ENCODE results near the gene PARD6A. TPM values are rescaled to one million over a fixed set of nuclear protein-coding genes. Genes with fewer than 3 reads are reported as not detected.

The PARD6A gene
- total and polyA plus RNA-seq, 2 experiments from 2014 or later: 0.58 to 0.97 TPM

GRCh38 chr16:67654403-67654911 lies 6.3 kb upstream of the PARD6A start:
- in situ Hi-C loops (cut with MboI): no loop called here
- H3K4me3 ChIP-seq: no peak overlapping the region
- no peaks in the 10 kb centered on the region for H3F3A ChIP-seq (ENCODE audit: insufficient read depth)
- no peak overlapping the region for H3K4me2 ChIP-seq (ENCODE audit: unreplicated experiment)
- no peak for DNase-seq
- H3K9me2 ChIP-seq (ENCODE audit: insufficient read depth): no peaks in the 10 kb centered on the region
- 59 to 60% methylated on average over 30 of the region's 30 CpGs for WGBS, 2 experiments (ENCODE audit: low coverage in 1 of 2, low lambda C conversion rate in 2 of 2, missing lambda C conversion rate in 2 of 2)
- no peaks in the 10 kb centered on the region for H4K20me1 ChIP-seq (ENCODE audit: insufficient read depth)
- no peak overlapping the region for H3K27ac ChIP-seq
- H2AFZ ChIP-seq: no peak overlapping the region
- no peaks in the 10 kb centered on the region for H3K36me3 ChIP-seq (ENCODE audit: low read depth)
- peaks cover 22% of the 10 kb centered on the region for H3K27me3 ChIP-seq (replicated peaks; ENCODE audit: insufficient read depth)
- no peak overlapping the region for H3K9ac ChIP-seq
- peaks cover 12% of the 10 kb centered on the region for H3K79me2 ChIP-seq (ENCODE audit: insufficient read depth)
- no peaks in the 10 kb centered on the region for H3K9me3 ChIP-seq (ENCODE audit: low read depth)
- TF ChIP-seq EZH2 (IDR thresholded peaks at IDR 0.05; ENCODE audit: insufficient read depth, poor library complexity, severe bottlenecking): no peak
- TF ChIP-seq EZH2phosphoT487 (IDR thresholded peaks at IDR 0.05; ENCODE audit: insufficient read depth, low read depth): no peak
- no peaks in the 10 kb centered on the region for H3K4me1 ChIP-seq (ENCODE audit: insufficient read depth)

- TF ChIP-seq EZH2phosphoT487 (IDR thresholded peaks at IDR 0.05; ENCODE audit: insufficient read depth, low read depth) (no peak), EZH2 (IDR thresholded peaks at IDR 0.05; ENCODE audit: insufficient read depth, poor library complexity, severe bottlenecking) (no peak)
- Histone ChIP-seq H3K4me2 (ENCODE audit: unreplicated experiment) (no peak overlapping the region), H3K27me3 (replicated peaks; ENCODE audit: insufficient read depth) (peaks cover 16% of the 10 kb centered on the region), H2AFZ (no peak overlapping the region), H3K4me3 (no peak overlapping the region), H3K9ac (no peak overlapping the region), H4K20me1 (ENCODE audit: insufficient read depth) (no peaks in the 10 kb centered on the region), H3K9me3 (ENCODE audit: low read depth) (no peaks in the 10 kb centered on the region), H3K36me3 (ENCODE audit: low read depth) (no peaks in the 10 kb centered on the region), H3K4me1 (ENCODE audit: insufficient read depth) (no peaks in the 10 kb centered on the region), H3K27ac (no peak overlapping the region), H3K79me2 (ENCODE audit: insufficient read depth) (peaks cover 12% of the 10 kb centered on the region), H3F3A (ENCODE audit: insufficient read depth) (no peaks in the 10 kb centered on the region), H3K9me2 (ENCODE audit: insufficient read depth) (no peaks in the 10 kb centered on the region)
- DNase-seq: no peak
- in situ Hi-C loops (cut with MboI): no loop called here
- 67 to 69% methylated on average over 4 of the region's 4 CpGs for WGBS, 2 experiments (ENCODE audit: low coverage in 1 of 2, low lambda C conversion rate in 2 of 2, missing lambda C conversion rate in 2 of 2)
Observed at GRCh38 chr16:67655363-67655762, 5.4 kb upstream of the PARD6A start.

- Histone ChIP-seq H3K9ac (no peak overlapping the region), H3K79me2 (ENCODE audit: insufficient read depth) (peaks cover 12% of the 10 kb centered on the region), H3K27ac (no peak overlapping the region), H3F3A (ENCODE audit: insufficient read depth) (no peaks in the 10 kb centered on the region), H3K36me3 (ENCODE audit: low read depth) (no peaks in the 10 kb centered on the region), H3K4me2 (ENCODE audit: unreplicated experiment) (no peak overlapping the region), H3K9me2 (ENCODE audit: insufficient read depth) (no peaks in the 10 kb centered on the region), H2AFZ (no peak overlapping the region), H3K4me1 (ENCODE audit: insufficient read depth) (no peaks in the 10 kb centered on the region), H4K20me1 (ENCODE audit: insufficient read depth) (no peaks in the 10 kb centered on the region), H3K4me3 (no peak overlapping the region), H3K9me3 (ENCODE audit: low read depth) (no peaks in the 10 kb centered on the region), H3K27me3 (replicated peaks; ENCODE audit: insufficient read depth) (peaks cover 9% of the 10 kb centered on the region)
- no peak for DNase-seq
- in situ Hi-C loops (cut with MboI): no loop called here
- 89 to 94% methylated on average over 9 of the region's 9 CpGs for WGBS, 2 experiments (ENCODE audit: low coverage in 1 of 2, low lambda C conversion rate in 2 of 2, missing lambda C conversion rate in 2 of 2)
- TF ChIP-seq EZH2phosphoT487 (IDR thresholded peaks at IDR 0.05; ENCODE audit: insufficient read depth, low read depth) (no peak), EZH2 (IDR thresholded peaks at IDR 0.05; ENCODE audit: insufficient read depth, poor library complexity, severe bottlenecking) (no peak)
Observed at GRCh38 chr16:67656344-67657016, 4.3 kb upstream of the PARD6A start.

- 0 out of 2 replicates have a peak, but pooled peaks cover 4% of the 10 kb centered on the region for H3K27me3 ChIP-seq (replicated peaks; ENCODE audit: insufficient read depth)
- in situ Hi-C loops (cut with MboI): no loop called here
Observed at GRCh38 chr16:67657017-67657608, 3.6 kb upstream of the PARD6A start.

More at GRCh38 chr16:67657017-67657608, 3.6 kb upstream of the PARD6A start:
- no peak overlapping the region for H3K9ac ChIP-seq
- H3K4me2 ChIP-seq (ENCODE audit: unreplicated experiment): no peak overlapping the region
- H3K9me3 ChIP-seq (ENCODE audit: low read depth): no peaks in the 10 kb centered on the region
- H3K79me2 ChIP-seq (ENCODE audit: insufficient read depth): peaks cover 12% of the 10 kb centered on the region
- H4K20me1 ChIP-seq (ENCODE audit: insufficient read depth): no peaks in the 10 kb centered on the region
- DNase-seq: no peak
- H3K4me1 ChIP-seq (ENCODE audit: insufficient read depth): no peaks in the 10 kb centered on the region
- H3F3A ChIP-seq (ENCODE audit: insufficient read depth): no peaks in the 10 kb centered on the region
- H3K9me2 ChIP-seq (ENCODE audit: insufficient read depth): no peaks in the 10 kb centered on the region
- H3K27ac ChIP-seq: no peak overlapping the region
- no peaks in the 10 kb centered on the region for H3K36me3 ChIP-seq (ENCODE audit: low read depth)
- 94 to 96% methylated on average over 14 to 16 of the region's 16 CpGs for WGBS, 2 experiments (ENCODE audit: low coverage in 1 of 2, low lambda C conversion rate in 2 of 2, missing lambda C conversion rate in 2 of 2)
- TF ChIP-seq EZH2 (IDR thresholded peaks at IDR 0.05; ENCODE audit: insufficient read depth, poor library complexity, severe bottlenecking): no peak
- no peak for TF ChIP-seq EZH2phosphoT487 (IDR thresholded peaks at IDR 0.05; ENCODE audit: insufficient read depth, low read depth)
- H2AFZ ChIP-seq: no peak overlapping the region
- H3K4me3 ChIP-seq: no peak overlapping the region

All from GM23248 (cell line).